Stimulated activated CD8-positive, alpha-beta memory T cell treated with anti-CD3 and anti-CD28 coated beads, Interleukin-15, amount 100 ng/mL, for 4 hours (primary cell): ENCODE results near the gene PIRT.

Experiments used
- DNase-seq, 2 donors: peaks; one replicate each; pipeline ENCODE4 v3.0.0-alpha.2; 2020; ENCODE audit warnings: low read depth in 2 of 2

PIRT gene

GRCh38 chr17:10821054-10821453, 16.8 kb downstream of the PIRT start:
- no peak for DNase-seq

- no peak for DNase-seq
These were observed 22.6 kb downstream of the PIRT start for GRCh38 chr17:10815319-10815718.

- no peak for DNase-seq
These were observed 23.8 kb downstream of the PIRT start for GRCh38 chr17:10814075-10814474.

GRCh38 chr17:10812674-10813073, 25.2 kb downstream of the PIRT start:
- DNase-seq, result no peak

- no peak for DNase-seq
These were observed 28.3 kb downstream of the PIRT start for GRCh38 chr17:10809605-10810004.

- no peak for DNase-seq
These were observed 30.2 kb downstream of the PIRT start for GRCh38 chr17:10807704-10808128.

- DNase-seq, result no peak
These were observed 31.2 kb downstream of the PIRT start for GRCh38 chr17:10806545-10807262.

GRCh38 chr17:10805911-10806310, 32.0 kb downstream of the PIRT start:
- no peak for DNase-seq

- no peak for DNase-seq
These were observed 33.3 kb downstream of the PIRT start for GRCh38 chr17:10804546-10804945.

- DNase-seq, result no peak
These were observed 33.9 kb downstream of the PIRT start, which contains the start of gene TMEM238L for GRCh38 chr17:10803830-10804475. TMEM238L (minus strand) TSS chr17:10804099; CDS start chr17:10803963, 136 bp downstream.

- DNase-seq, result no peak
These were observed 34.5 kb downstream of the PIRT start for GRCh38 chr17:10803350-10803749.

- DNase-seq, result no peak
These were observed 35.2 kb downstream of the PIRT start for GRCh38 chr17:10802496-10803284.

GRCh38 chr17:10799407-10799806, 38.5 kb downstream of the PIRT start:
- DNase-seq, result no peak

- DNase-seq, result no peak
These were observed 39.0 kb downstream of the PIRT start for GRCh38 chr17:10798910-10799309.

GRCh38 chr17:10798332-10798749, 39.5 kb downstream of the PIRT start:
- no peak for DNase-seq

- no peak for DNase-seq
These were observed 40.2 kb downstream of the PIRT start for GRCh38 chr17:10797476-10798328.

GRCh38 chr17:10793816-10794215, 44.1 kb downstream of the PIRT start:
- no peak for DNase-seq

GRCh38 chr17:10793256-10793655, 44.6 kb downstream of the PIRT start:
- DNase-seq, result no peak

- no peak for DNase-seq
These were observed 45.7 kb downstream of the PIRT start for GRCh38 chr17:10792151-10792550.

- DNase-seq, result no peak
These were observed 47.1 kb downstream of the PIRT start for GRCh38 chr17:10790491-10791401.
